HepG2 (cell line): Measurements from ENCODE around the gene PTH. TPM values are rescaled to one million over a fixed set of nuclear protein-coding genes. Genes with fewer than 3 reads are reported as not detected.
A peak's percentile ranks its signal among the peaks of the same experiment; 100 is the strongest.

Experiments
- BRCA1 ChIP-seq: sonication (generic); formaldehyde crosslinking; IDR thresholded peaks from 2 replicates; pipeline ENCODE4 v1.4.0; 2020; ENCODE audit warnings: missing genetic modification reagents
- CHD2 ChIP-seq: IDR thresholded peaks from 2 replicates; pipeline ENCODE4 v1.6.1; 2011; ENCODE audit warnings: low read depth, low read length, improper control_type of control experiment
- CREM ChIP-seq, 2 experiments: sonication (generic) in 1 of 2; formaldehyde crosslinking in 1 of 2; IDR thresholded peaks; 2 replicates each; pipeline versions ENCODE4 v1.4.0 to v1.6.1; 2016 to 2020; ENCODE audit warnings: antibody characterized with exemption in 1 of 2, mild to moderate bottlenecking in 1 of 2, missing genetic modification reagents in 1 of 2
- GABPA ChIP-seq, 2 experiments: IDR thresholded peaks; 2 replicates each; pipeline ENCODE4 v1.6.1; 2011 to 2016; ENCODE audit warnings: low read depth in 2 of 2, low read length in 1 of 2, missing biosample characterization in 1 of 2, missing genetic modification characterization in 1 of 2
- KMT2A ChIP-seq: sonication (generic); formaldehyde crosslinking; IDR thresholded peaks from 2 replicates; pipeline ENCODE4 v1.4.0; 2020; ENCODE audit warnings: missing genetic modification reagents
- MED1 ChIP-seq: sonication (generic); formaldehyde crosslinking; IDR thresholded peaks from 2 replicates; pipeline ENCODE4 v1.4.0; 2020; ENCODE audit warnings: missing genetic modification reagents
- MEIS2 ChIP-seq: sonication (generic); formaldehyde crosslinking; IDR thresholded peaks from 2 replicates; pipeline ENCODE4 v1.9.0; 2021; ENCODE audit warnings: mild to moderate bottlenecking, missing genetic modification reagents
- NCOA2 ChIP-seq: sonication (generic); formaldehyde crosslinking; IDR thresholded peaks from 2 replicates; pipeline ENCODE4 v1.8.0; 2022; ENCODE audit warnings: inconsistent platforms
- RBFOX2 ChIP-seq: fragments of 200-400 bp; formaldehyde crosslinking; IDR thresholded peaks from 2 replicates; pipeline ENCODE4 v1.6.1; 2017; ENCODE audit warnings: low read depth, mild to moderate bottlenecking, low read length
- RCOR2 ChIP-seq: IDR thresholded peaks from 2 replicates; pipeline ENCODE4 v1.6.1; 2016; ENCODE audit warnings: missing biosample characterization, missing genetic modification reagents
- YY1 ChIP-seq: IDR thresholded peaks from 2 replicates; pipeline ENCODE4 v1.6.1; 2011; ENCODE audit warnings: low read length, low read depth, moderate library complexity, mild to moderate bottlenecking; ENCODE audit not compliant: insufficient read depth, insufficient replicate concordance
- ZNF230 ChIP-seq: sonication (generic); formaldehyde crosslinking; IDR thresholded peaks from 2 replicates; pipeline ENCODE4 v1.4.0; 2020; ENCODE audit warnings: mild to moderate bottlenecking, missing genetic modification reagents
- ZNF232 ChIP-seq: sonication (generic); formaldehyde crosslinking; IDR thresholded peaks from 2 replicates; pipeline ENCODE4 v1.4.0; 2020; ENCODE audit warnings: missing genetic modification reagents, borderline replicate concordance
- ZNF629 ChIP-seq: sonication (generic); formaldehyde crosslinking; conservative IDR thresholded peaks from 2 replicates; pipeline ENCODE4 v1.5.0; 2020; ENCODE audit warnings: missing genetic modification reagents
- ZSCAN9 ChIP-seq: IDR thresholded peaks from 2 replicates; pipeline ENCODE4 v1.6.1; 2016; ENCODE audit warnings: borderline replicate concordance
- polyA plus RNA-seq, 8 experiments: library from polyadenylated mRNA; depleted of rRNA in 3 of 8; stranded (reverse) in 7 of 8; unstranded in 1 of 8; fragments of >200 nt; fragmentation: Illumina TruSeq in 4 of 8; extraction: Trizol in 4 of 8; gene quantifications; 2 replicates each; pipeline versions ENCODE4 v1.2.1 to v1.2.3, GENCODE V29; 2011 to 2016; ENCODE audit warnings: low read depth in 4 of 8, missing spikeins in 1 of 8, mixed read lengths in 1 of 8; ENCODE audit not compliant: insufficient read depth in 1 of 8
- total RNA-seq, 5 experiments: library from RNA; depleted of rRNA; stranded (reverse); fragments of >200 nt; fragmentation: Illumina TruSeq; extraction: Trizol; gene quantifications; 2 replicates each; pipeline ENCODE4 v1.2.3, GENCODE V29; 2016; ENCODE audit warnings: low read depth in 1 of 5
- TF ChIP-seq, protein P1 (sequence below): sonication (generic); formaldehyde crosslinking; conservative IDR thresholded peaks from 2 replicates; pipeline ENCODE4 v1.4.0; 2020; ENCODE audit warnings: missing genetic modification reagents
- TF ChIP-seq, protein P2 (sequence below): sonication (generic); formaldehyde crosslinking; IDR thresholded peaks from 2 replicates; pipeline ENCODE4 v1.8.0; 2022; ENCODE audit warnings: missing genetic modification reagents, mild to moderate bottlenecking, borderline replicate concordance
- TF ChIP-seq, protein P3 (sequence below): IDR thresholded peaks from 2 replicates; pipeline ENCODE4 v1.4.0; 2020; ENCODE audit warnings: mild to moderate bottlenecking, missing genetic modification reagents
- TF ChIP-seq, protein P4 (sequence below): sonication (generic); formaldehyde crosslinking; IDR thresholded peaks from 2 replicates; pipeline ENCODE4 v1.4.0; 2020; ENCODE audit warnings: missing genetic modification reagents; ENCODE audit errors: not compliant biosample characterization
- TF ChIP-seq, protein P5 (sequence below): IDR thresholded peaks from 2 replicates; pipeline ENCODE4 v1.6.1; 2012; ENCODE audit warnings: inconsistent platforms

The PTH gene
- total and polyA plus RNA-seq, 2 of the 13 experiments (the other 11 are each of a cell fraction or from before 2014, with no cell fraction given) = not detected

DNA sequence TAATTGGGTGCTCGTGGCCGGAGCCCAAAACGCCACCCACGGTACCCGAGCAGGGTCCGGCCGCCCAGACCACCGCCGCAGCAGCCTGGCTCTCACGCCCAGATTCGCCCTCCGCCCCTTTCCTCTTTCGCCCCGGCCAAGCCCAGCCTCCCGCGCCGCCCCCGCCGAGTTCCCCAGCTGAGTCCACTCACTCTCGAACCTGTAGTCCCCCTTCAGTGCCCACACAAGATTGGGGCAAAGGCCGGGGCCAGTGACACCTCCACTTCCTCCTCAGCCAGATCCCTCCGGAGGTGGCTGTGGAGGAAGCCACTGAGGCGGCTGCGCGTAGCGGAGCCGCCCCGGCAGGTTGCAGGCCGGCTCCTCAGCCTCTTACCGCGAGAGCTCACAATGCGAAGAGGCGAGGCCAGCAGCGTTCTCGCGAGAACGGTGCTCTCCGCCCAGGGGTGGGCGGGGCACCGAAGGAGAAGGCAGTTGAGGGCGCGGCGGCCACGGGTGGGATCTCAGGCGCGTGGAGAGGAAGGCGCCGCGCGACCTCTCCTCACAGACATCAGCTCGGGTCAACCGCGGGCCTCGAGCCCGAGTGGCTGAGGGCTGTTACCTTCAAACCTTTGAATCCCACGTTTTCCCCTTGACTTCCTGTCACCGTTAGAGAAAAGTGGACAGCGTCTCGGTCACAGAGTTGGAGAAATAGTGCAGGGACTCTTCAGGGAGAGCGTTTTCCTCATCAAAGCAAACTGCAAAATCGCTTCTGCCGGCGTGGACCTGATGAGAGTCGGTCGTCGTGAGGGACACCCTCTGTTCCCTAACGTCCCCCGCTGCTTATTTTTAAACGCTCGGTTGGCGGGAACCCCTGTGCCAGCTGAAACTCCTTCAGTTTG is 32.7 kb downstream of the PTH start, which contains the start of gene BTBD10 (continued):
- TF ChIP-seq, protein P1, sequence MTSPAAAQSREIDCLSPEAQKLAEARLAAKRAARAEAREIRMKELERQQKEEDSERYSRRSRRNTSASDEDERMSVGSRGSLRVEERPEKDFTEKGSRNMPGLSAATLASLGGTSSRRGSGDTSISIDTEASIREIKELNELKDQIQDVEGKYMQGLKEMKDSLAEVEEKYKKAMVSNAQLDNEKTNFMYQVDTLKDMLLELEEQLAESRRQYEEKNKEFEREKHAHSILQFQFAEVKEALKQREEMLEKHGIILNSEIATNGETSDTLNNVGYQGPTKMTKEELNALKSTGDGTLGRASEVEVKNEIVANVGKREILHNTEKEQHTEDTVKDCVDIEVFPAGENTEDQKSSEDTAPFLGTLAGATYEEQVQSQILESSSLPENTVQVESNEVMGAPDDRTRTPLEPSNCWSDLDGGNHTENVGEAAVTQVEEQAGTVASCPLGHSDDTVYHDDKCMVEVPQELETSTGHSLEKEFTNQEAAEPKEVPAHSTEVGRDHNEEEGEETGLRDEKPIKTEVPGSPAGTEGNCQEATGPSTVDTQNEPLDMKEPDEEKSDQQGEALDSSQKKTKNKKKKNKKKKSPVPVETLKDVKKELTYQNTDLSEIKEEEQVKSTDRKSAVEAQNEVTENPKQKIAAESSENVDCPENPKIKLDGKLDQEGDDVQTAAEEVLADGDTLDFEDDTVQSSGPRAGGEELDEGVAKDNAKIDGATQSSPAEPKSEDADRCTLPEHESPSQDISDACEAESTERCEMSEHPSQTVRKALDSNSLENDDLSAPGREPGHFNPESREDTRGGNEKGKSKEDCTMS (CRISPR knock-in tag) = no peak
- peak; percentile 91 for TF ChIP-seq ZSCAN9 (CRISPR knock-in tag)
- TF ChIP-seq, protein P2, sequence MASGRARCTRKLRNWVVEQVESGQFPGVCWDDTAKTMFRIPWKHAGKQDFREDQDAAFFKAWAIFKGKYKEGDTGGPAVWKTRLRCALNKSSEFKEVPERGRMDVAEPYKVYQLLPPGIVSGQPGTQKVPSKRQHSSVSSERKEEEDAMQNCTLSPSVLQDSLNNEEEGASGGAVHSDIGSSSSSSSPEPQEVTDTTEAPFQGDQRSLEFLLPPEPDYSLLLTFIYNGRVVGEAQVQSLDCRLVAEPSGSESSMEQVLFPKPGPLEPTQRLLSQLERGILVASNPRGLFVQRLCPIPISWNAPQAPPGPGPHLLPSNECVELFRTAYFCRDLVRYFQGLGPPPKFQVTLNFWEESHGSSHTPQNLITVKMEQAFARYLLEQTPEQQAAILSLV (CRISPR knock-in tag) = no peak
- peak; percentile 94 for TF ChIP-seq KMT2A (CRISPR knock-in tag)
- peak; percentile 67 for TF ChIP-seq YY1
- TF ChIP-seq NCOA2 (CRISPR knock-in tag) = peak; percentile 58; the same call in 1 of the 2 replicates
- TF ChIP-seq ZNF232 (CRISPR knock-in tag) = no peak; the same call in 1 of the 2 replicates
- no peak for TF ChIP-seq ZNF629 (CRISPR knock-in tag)
- TF ChIP-seq MED1 (CRISPR knock-in tag) = peak; percentile 9
- TF ChIP-seq, protein P3, sequence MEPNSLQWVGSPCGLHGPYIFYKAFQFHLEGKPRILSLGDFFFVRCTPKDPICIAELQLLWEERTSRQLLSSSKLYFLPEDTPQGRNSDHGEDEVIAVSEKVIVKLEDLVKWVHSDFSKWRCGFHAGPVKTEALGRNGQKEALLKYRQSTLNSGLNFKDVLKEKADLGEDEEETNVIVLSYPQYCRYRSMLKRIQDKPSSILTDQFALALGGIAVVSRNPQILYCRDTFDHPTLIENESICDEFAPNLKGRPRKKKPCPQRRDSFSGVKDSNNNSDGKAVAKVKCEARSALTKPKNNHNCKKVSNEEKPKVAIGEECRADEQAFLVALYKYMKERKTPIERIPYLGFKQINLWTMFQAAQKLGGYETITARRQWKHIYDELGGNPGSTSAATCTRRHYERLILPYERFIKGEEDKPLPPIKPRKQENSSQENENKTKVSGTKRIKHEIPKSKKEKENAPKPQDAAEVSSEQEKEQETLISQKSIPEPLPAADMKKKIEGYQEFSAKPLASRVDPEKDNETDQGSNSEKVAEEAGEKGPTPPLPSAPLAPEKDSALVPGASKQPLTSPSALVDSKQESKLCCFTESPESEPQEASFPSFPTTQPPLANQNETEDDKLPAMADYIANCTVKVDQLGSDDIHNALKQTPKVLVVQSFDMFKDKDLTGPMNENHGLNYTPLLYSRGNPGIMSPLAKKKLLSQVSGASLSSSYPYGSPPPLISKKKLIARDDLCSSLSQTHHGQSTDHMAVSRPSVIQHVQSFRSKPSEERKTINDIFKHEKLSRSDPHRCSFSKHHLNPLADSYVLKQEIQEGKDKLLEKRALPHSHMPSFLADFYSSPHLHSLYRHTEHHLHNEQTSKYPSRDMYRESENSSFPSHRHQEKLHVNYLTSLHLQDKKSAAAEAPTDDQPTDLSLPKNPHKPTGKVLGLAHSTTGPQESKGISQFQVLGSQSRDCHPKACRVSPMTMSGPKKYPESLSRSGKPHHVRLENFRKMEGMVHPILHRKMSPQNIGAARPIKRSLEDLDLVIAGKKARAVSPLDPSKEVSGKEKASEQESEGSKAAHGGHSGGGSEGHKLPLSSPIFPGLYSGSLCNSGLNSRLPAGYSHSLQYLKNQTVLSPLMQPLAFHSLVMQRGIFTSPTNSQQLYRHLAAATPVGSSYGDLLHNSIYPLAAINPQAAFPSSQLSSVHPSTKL (CRISPR knock-in tag) = peak; percentile 57; the same call in 1 of the 2 replicates
- TF ChIP-seq, protein P4, sequence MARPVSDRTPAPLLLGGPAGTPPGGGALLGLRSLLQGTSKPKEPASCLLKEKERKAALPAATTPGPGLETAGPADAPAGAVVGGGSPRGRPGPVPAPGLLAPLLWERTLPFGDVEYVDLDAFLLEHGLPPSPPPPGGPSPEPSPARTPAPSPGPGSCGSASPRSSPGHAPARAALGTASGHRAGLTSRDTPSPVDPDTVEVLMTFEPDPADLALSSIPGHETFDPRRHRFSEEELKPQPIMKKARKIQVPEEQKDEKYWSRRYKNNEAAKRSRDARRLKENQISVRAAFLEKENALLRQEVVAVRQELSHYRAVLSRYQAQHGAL = no peak
- 0 out of 2 replicates have a peak, but pooled peaks have one; percentile 68 for TF ChIP-seq ZNF230 (CRISPR knock-in tag)
- TF ChIP-seq MEIS2 = no peak; the same call in 1 of the 2 replicates
- peak; percentile 95 for TF ChIP-seq RBFOX2
- TF ChIP-seq, protein P5, sequence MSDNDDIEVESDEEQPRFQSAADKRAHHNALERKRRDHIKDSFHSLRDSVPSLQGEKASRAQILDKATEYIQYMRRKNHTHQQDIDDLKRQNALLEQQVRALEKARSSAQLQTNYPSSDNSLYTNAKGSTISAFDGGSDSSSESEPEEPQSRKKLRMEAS = peak; percentile 79
- TF ChIP-seq GABPA (IDR thresholded peaks at IDR 0.05; ENCODE audit: low read depth, low read length) = no peak
- 0 out of 2 replicates have a peak, but pooled peaks have one; percentile 26 for TF ChIP-seq GABPA (CRISPR knock-in tag; IDR thresholded peaks at IDR 0.05; ENCODE audit: low read depth)
- 0 out of 2 replicates have a peak, but pooled peaks have one; percentile 54 for TF ChIP-seq BRCA1 (CRISPR knock-in tag)
- peak; percentile 100 for TF ChIP-seq CHD2
- no peak for TF ChIP-seq RCOR2 (CRISPR knock-in tag)
- 0 out of 2 replicates have a peak, but pooled peaks have one; percentile 17 for TF ChIP-seq CREM (IDR thresholded peaks at IDR 0.05)
- no peak for TF ChIP-seq CREM (CRISPR knock-in tag; IDR thresholded peaks at IDR 0.05)
